HG03439 (cell line): ENCODE results near the gene CSTPP1.
"Not testable (repeated sequence)": the region's sequence is repeated elsewhere in the genome, so short reads cannot be mapped to it uniquely, and the experiment has no call there.

Experiments
- ATAC-seq: cut with Tn5 transposase; IDR thresholded peaks from one replicate; pipeline ENCODE4 v1.9.1; 2021; ENCODE audit warnings: mild to moderate bottlenecking, moderate library complexity; ENCODE audit not compliant: unreplicated experiment

The CSTPP1 gene

DNA sequence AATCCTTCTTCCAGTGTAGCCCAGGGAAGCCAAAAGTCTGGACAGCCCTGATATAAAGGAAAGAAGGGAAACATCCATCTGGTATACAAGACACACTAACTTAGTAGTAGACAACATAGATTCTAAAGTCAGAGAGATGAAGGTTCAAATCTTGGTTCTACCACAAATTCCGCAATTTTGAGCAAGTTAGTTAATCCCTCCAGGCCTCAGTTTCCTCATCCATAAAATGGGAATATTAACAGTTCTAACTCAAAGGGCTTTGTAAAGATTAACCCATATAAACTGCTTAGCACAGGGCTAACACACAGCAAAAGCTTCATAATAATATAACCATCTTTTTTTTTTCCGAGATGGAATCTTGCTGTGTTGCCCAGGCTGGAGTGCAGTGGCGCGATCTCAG, 29.0 kb upstream of the CSTPP1 start:
- no peak for ATAC-seq

DNA sequence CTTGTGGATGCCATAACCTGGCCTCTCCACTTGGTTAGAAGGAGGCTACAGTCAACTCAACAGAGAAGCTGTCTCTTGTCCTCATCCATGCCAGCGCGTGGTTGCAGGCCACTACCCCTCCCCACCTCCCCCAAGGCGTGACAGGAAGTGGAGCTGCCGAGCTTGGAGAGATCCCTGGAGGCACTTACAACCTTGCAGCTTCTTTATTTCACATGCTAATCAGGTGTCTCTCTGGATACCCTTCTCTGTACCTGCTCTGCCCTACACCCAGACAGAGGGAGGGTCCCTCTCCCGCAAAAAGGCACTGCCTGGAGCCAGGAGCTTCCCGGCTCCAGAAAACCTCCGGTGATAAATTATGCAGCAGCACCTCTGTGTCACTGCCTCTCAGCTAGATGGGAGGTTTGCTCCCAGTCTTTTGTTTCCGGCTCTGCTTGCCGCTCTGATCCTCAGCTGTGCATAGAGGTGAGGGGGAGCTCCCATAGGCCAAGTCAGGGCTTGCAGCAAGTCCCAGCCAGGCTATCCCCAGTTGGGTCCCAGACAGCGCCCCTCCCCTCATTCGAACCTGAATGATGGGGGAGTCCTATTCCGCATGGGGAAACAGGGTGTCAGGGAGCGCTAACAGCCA, 23.9 kb upstream of the CSTPP1 start:
- ATAC-seq, result no peak

DNA sequence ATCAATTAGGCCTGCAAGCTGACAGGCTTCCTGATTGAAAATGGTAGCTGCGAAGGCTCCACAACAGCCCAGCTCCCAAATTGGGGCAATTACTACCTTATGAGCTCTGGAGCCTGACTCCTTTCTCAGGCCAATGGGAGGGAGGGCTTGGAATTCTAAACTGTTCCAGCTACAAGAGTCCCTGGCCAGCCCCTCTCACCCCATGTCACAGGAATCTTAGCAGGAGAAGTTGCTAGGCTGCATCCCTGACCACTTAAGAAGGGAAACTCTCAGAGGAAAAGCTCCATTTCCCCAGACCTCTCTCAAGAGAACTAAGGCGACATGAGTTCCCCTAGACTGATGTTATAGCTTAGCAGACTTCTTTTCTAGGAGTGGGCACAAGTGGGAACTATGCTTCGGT, 23.1 kb upstream of the CSTPP1 start:
- no peak for ATAC-seq

DNA sequence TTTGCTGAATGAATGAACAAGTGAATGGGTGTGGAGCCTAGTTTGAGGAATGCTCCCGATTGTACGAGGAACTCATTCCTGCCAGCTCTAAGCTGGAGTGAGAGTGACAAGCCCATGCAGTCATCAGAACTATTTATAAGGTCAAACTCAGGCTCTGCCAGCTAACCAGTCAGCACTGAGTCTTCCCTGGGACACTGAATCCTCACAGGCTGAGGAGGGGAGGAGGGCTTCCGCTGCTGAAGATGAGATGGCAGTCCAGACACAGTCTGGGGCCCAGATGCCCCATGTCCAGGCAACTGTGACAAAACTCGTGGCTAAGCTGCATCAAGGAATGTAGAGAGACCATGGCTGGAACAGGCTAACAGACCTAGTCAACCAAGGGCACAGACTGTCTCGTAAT, 22.2 kb upstream of the CSTPP1 start:
- no peak for ATAC-seq

DNA sequence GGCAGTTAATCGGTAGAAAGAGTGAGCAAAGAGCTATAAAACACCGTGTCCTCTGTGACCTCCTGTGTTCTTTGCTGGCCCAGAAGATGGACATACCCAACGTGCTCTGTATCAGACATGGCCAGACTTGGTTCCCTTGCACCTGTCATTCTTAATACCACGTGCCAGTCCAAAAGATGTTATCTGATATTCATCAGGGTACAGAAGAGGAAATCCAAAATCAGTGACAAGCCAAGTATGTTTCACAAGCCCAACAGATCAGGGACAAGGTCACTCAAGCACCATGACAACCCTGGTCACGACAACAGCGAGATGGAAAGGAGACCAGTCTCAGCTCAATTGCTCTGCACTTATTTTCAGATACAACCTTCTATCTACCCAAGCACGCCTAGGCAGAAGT, 21.7 kb upstream of the CSTPP1 start:
- ATAC-seq, result no peak

DNA sequence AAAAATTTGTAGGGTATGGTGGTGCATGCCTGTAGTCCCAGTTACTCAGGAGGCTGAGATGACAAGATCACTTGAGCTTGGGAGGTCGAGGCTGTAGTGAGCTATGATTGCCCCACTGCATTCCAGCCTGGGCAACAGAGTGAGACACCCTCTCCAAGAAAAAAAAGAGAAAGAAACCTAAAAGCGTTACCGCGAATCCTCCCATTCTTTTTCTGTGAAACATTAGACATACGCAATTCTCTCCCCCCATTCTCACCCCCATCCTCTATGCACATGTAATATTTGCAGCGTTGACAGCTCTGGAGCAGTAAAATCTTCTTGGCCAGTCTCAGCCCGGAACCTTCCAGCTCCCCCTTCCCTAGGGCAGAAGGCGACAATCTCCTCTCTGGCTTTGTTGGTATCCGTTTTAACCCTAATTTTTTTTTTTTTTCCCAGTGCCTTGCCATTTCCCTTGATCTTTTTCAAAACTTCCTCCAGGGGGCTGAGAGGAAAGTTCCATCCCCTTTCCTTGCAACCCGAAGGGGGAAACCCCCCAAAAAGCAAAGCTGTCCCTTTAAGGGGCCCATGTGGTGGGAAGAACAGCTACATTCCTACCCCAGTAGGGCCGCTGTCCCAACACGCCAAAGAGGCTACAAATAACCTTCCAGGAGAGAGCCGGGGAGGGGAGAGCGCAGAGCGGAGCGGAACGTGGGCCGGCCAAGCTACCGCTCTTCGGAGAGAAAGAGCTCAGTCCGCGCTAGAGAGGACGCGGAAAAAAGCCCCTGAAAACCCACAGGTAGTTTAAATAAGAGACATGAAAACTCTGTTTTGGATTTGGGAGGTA, 20.1 kb upstream of the CSTPP1 start:
- ATAC-seq, result no peak

DNA sequence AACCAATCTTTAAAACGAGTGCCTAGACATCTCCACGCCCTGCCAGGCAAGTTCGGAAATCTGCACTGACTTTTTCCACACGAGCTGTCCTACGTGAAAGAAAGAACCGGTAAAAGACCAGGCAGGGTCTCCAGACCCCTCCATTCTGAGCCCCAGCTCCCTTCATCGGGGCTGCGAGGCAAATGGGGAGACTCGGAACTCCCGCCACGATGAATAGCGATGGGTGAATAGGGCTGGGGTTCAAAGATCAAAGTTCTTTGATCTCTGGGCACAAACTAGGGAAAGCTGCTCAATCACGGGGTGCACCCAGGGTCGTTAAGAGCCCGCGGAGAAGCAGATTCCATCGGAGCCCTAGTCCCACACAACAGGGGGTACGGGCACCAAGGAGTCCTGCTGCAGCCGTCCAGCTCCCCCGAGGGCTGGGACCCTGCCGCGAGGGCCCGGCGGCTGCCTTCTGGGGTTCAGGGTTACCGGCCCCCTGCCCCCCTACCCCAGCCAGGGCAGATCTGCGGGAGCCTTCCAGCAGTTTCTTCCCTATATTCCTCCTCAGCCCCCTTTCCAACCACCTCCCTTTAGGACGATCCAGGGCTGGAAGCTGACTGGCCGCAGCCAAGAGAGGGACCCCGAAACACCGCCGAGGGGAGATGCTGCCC, 19.3 kb upstream of the CSTPP1 start:
- ATAC-seq, result no peak

DNA sequence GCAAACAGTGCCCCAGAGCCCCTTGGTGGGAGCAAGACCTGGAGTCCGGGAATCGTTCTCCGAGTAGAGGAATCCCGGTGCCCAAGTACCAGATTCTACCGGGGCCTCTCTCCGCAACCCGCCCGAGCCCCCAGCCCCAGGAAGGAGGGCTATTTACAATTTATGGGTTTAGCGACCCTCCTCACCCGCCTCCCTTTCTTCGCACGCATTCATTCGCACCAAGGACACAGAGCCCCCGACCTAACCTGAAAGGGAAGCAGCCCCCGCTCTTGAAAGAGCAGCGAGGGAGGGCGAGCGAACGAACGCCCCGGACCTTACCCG, 18.8 kb upstream of the CSTPP1 start:
- no peak for ATAC-seq

DNA sequence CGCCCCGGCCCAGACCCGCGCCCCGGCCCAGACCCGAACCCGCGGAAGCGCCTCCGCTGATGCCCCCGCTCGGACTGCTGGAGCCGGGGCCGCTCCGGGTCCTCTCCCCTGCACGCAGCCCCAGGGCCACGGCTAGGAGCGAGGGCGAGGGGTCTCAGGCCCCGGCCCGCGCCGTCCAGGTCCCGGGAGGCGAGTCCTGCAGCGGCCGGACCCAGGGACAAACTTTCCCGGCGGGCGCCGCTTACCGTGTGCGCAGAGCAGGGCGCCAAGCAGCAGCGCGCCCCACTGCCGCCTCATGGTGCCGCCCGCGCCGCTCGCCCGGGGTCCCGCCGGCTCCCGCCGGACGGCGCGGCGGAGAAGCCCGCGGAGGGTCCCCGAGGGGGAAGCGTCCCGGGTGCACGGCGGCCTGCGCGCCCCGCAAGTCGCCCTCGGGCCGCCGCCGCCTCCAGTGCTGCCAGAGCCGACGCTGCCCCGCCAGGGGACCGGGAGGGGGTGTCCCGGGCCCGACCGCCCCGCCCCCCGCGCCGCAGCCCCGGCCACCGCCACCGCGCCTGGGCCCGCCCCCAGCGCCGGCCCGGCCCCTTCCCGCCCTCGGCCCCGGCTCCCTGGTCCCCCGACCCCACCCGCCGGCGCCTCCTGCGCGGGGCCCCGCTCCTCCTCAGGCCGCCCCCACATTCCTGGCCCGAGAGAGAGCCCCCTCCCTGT, 18.3 kb upstream of the CSTPP1 start, which contains the start of gene LRP4:
Gene LRP4 (minus strand): TSS at position 468 of the 705 bp plus-strand sequence. CDS start 171 bp downstream, at position 297.
- peak; percentile 53 for ATAC-seq

DNA sequence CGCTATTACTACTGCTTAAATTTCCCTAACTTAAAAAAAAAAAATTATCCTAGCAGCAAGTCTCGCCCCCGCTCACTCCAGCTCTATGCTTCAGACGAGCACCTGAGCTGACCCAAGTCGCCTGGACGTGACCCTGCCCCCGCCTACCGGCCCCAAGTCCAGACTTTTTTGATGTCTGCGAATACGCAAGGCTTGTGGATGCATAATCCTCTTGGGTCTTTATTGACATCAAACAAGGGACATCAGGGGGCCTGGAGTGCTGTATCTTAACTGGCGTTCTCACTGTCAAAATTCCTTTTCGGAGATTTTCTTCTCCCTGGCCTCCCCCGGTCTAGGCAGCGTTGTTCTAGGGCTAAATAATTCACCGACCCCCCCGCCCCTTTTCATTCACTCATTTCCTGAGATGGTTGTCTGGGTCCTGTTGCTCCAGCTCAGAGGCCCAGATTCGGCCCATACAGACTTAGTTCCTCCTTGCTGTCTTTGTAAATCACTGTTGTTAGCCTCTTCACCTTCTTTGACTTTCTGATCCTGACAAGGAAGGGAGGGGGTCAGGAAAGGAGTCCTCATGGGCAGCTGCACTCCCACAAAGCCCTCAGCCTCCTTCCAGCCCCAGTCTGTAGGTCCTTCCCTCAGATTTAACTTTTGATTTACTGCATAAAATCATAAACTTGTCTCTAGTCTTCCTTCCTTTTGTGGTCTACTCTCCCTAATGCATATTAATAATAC, 17.6 kb upstream of the CSTPP1 start:
- ATAC-seq, result no peak

DNA sequence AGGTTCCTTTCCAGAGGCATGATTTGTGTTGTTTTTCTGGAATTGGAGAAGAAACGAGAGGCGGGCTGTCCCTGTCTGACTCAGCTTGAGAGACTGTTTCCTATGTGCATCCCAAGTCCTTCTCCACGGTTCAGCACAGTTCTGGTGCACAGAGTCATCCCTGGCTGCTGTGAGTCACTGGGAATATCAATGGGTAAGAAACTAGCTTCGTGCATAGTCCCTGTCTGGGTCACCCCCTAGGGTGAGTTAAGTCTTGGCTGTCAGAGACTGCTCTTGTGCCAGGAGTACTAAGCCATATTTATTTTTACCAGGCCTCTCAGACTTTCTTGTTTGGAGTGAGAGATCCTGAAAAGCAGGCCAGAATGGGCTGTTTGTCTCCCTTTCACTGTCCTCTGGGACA, 15.8 kb upstream of the CSTPP1 start:
- ATAC-seq, result no peak

DNA sequence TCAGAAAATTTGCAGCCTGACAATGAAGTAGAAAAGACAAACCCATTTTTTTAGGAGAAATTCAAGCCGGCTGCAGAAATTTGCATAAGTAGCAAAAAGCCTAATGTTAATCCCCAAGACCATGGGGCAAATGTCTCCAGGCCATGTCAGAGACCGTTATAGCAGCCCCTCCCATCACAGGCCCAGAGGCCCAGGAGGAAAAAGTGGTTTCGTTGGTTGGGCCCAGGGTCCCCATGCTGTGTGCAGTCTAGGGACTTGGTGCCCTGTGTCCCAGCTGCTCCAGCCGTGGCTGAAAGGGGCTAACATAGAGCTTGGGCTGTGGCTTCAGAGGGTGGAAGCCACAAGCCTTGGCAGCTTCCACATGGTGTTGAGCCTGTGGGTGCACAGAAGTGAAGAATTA, 8.6 kb upstream of the CSTPP1 start:
- ATAC-seq, result not testable (repeated sequence)

DNA sequence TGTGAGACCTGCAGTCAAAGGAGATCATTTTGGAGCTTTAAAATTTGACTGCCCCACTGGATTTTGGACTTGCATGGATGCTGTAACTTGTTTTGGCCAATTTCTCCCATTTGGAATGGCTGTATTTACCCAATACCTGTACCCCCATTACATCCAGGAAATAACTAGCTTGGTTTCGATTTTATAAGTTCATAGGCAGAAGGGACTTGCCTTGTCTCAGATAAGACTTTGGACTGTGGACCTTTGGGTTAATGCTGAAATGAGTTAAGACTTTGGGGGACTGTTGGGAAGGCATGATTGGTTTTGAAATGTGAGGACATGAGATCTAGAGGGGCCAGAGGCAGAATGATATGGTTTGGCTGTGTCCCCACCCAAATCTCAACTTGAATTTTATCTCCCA, 7.9 kb upstream of the CSTPP1 start:
- ATAC-seq, result not testable (repeated sequence)

DNA sequence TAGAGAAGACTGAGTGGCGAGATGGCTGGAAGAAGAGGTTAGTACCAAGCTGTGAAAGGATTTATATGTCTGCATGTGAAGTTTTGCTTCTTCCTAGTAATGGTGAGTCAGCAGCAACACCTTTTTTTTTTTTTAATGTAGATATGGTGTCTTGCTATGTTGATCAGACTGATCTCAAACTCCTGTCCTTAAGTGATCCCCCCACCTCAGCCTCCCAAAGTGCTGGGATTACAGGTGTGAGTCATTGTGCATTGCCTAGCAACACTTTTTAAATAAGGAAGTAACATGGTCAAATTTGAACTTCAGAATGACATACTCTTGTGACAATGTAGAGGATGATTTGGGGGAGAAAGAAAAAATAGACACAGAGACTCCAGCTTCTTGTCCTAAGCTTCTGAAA, 6.5 kb upstream of the CSTPP1 start:
- ATAC-seq, result no peak

DNA sequence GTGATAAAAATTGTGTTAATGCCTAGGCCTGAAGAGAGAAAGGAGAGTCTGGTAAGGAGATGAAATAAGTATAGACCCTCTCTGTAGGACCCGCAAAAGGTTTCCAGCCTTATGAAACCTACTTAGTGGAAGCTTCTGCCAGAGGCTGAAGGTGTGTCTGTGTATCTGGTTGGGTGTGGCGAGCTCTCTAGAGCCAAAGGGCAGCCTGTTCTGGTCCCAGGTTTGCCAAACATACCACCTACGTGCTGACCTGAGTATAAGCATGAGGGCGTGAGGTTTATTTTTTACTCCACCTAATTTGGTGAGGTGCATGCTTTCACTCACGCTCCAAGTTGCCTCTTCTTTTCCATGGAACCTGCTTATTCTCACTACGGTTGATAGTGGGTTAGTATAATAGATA, 5.6 kb downstream of the CSTPP1 start:
- ATAC-seq, result no peak

DNA sequence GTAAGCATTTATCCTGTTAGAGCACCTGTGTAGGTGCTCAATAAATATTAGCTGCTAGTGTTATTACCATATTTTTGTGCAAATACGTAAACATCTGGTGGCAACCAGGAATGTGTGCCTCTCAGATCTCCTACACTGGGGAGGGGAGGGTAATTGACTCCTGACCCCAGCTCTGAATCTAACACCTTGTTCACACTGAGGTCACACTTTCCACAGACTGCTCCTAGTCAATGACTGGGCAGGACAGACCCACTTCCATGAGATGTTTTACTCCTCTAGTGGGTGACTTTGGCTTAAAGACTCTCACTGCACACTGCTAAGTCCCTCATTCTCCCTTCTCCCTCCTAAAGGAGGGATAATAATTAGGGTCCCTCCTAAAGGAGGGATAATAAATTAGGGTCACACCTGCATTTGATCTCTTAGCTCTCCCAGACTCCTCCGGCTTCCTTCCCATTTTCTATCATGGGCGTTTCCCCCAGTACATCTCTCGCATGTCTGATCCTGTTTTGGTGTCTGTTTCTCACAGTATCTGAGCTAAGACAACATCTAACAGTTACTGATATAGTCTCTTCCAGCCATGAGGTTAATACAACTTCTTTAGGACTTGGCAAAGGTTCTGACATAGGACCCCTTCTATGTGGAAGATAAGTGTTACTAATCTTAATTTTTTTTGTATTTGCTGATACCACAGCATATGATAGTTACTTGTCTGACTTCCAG, 8.0 kb downstream of the CSTPP1 start:
- no peak for ATAC-seq

DNA sequence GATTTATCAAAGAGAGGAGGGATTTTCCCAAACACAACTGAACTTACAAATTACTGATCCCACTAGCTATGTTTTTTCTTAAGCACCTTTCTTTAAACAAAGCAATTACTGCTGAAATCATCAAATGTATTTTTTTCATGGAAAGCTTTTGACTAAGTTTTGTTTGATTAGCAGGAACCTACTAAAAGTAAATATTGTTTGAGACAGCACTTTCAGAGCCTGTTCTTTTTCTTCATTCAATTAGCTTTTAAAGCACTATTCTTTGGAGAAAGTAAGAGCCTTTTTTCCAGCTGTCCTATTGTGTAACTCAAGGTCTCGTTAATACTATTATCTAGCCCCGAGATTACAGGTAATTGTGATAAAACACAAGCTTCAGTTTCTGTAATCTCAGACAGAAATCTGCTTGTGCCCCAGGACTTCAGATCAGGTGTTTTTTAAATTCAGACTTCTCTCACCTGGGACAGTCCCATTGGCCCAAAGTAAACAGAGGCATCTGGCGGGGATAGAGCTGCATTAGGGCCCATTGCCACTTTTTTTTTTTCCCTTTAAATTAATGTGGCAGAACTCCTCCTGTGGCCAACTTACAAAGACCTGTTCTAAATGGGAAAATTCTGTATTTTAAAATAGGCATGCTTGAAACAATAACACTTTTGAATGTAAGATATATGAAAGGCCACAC, 11.0 kb downstream of the CSTPP1 start:
- ATAC-seq, result no peak

DNA sequence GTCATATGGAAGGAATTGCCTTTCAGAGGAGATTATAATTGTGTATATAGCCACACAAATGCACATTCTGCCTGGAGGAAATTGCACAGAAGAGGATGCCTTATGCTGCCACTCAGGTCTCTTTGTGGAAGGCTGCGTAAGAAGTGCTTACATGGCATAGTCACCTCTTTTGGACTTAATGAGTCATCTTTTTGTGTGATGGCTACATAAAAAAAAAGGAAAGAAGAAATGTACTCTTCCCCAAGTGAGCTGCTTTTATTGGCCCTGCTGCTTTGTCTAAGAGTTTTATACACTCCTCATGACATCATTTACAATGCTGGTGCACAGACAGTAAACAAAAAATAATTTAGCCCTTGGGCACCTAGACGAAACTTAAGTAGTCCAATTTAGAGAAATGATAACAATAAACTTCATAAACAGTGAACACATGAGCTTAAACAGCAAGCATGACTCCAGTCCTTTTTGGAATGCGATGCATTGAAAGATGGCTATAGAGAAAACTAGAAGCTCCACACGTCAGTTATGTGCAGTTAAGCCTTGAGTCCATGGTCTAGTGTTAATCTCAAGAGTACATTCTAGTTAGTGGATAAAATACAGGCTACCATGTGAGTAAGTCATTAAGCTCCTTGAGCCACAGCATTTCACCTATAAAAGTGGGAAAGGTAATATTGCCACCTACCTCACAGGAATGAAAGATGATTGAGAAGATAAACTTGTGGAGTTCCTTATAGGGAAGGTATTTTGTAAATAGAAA, 12.0 kb downstream of the CSTPP1 start:
- ATAC-seq, result no peak

DNA sequence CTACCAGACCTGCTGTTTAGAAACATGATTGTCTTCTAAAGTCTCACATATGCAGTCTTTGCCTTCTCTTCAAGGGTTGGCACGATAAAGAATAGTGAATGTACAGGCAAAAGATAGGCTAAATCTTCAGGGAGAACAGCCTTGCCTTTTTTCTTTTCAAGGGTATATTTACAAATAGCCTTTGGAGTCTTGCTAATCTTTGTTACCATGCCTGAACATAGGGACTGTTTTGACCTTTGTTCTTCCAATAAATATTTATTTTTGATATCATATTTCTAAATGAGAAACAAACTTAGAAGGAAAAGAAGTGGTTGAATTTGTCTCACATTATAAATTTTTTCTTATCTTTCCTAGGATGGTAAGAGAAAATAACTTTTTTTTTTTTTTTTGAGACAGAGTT, 12.7 kb downstream of the CSTPP1 start:
- ATAC-seq, result no peak
